IPS-20b (cell line): ENCODE results near the gene ADORA1.

Source experiments
- H3K27ac ChIP-seq: one replicate; pipeline ENCODE4 v1.5.1; 2013; ENCODE audit warnings: low read length
- H3K27me3 ChIP-seq: 2 replicates; pipeline ENCODE4 v1.6.1; 2013; ENCODE audit warnings: mild to moderate bottlenecking, low read length, inconsistent platforms; ENCODE audit not compliant: insufficient read depth
- H3K36me3 ChIP-seq: 2 replicates; pipeline ENCODE4 v1.6.1; 2013; ENCODE audit warnings: low read depth, mild to moderate bottlenecking, inconsistent platforms, low read length, moderate library complexity; ENCODE audit not compliant: insufficient read depth
- H3K4me1 ChIP-seq: 2 replicates; pipeline ENCODE4 v1.6.1; 2013; ENCODE audit warnings: mild to moderate bottlenecking, control low read depth, inconsistent platforms, low read length, moderate library complexity; ENCODE audit not compliant: insufficient read depth
- H3K4me3 ChIP-seq: 2 replicates; pipeline ENCODE4 v1.5.1; 2013; ENCODE audit warnings: mild to moderate bottlenecking, low read length, inconsistent platforms
- H3K9ac ChIP-seq: 2 replicates; pipeline ENCODE4 v1.6.1; 2013; ENCODE audit warnings: low read depth, mild to moderate bottlenecking, inconsistent platforms, low read length, moderate library complexity
- H3K9me3 ChIP-seq: 2 replicates; pipeline ENCODE4 v1.6.1; 2013; ENCODE audit warnings: mild to moderate bottlenecking, low read depth, low read length, inconsistent platforms; ENCODE audit not compliant: insufficient read depth

Gene ADORA1

DNA sequence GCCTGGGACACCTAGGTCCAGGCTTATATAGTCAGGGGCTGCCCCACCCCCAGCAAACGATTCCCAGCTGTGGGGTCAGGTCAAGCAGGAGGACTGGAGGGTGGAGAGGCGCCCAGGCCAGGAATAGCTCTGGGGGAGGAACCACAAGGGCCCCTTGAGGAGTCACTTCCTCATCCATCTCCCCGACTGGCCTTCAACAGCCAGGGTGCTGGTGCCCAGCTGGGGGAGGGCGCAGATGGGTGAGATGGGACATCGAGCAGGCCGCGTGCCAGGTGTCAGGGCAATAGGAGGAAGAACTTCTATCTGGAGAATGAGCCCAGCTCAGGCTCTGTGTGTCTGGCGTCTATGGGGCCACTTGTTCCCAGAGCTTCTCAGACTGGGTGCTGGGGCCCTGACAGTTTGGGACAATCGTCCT is 48.3 kb downstream of the ADORA1 start:
- H3K9me3 ChIP-seq: no peaks in the 10 kb centered on the region
- H3K36me3 ChIP-seq: no peaks in the 10 kb centered on the region
- H3K27me3 ChIP-seq: no peaks in the 10 kb centered on the region; the same call in 1 of the 2 replicates
- no peak overlapping the region for H3K9ac ChIP-seq
- H3K27ac ChIP-seq: no peak overlapping the region
- no peak overlapping the region for H3K4me3 ChIP-seq
- H3K4me1 ChIP-seq: peaks cover 5% of the 10 kb centered on the region; the same call in 1 of the 2 replicates

DNA sequence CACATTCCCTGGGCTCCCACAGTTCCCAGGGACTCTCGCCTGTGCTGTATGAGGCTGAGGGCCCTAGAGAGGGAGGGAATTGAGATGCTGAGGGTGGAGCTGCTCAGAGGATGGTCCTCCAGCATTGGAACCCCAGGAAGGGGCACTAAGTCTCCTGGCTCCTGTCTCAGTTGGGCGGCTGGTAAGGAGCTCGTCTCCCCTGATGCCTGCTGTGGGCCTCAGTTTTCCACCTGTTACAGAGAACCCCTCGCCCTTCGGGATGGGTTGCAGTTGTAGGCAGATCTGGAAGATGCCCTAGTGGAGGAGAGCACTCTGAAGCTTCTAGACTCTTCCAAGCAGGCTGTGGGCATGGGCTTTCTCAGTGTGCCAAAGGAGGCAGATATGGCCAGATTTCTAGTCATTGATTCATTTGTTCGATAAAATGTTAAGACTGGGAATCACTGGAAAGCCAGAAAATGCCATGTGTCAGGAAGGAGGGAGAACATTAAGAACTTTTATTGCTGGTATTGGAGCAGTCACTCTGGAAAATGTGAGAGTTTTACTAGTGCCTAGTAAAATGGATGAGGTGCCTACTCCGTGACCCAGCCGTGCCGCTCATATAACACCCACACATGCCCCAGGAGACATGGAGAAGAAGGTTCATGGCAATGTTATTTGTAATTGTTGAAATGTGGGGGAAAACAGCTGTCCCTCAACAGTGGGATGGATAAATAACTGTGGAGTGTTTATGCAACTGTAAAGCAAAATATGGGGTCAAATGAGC is 48.9 kb downstream of the ADORA1 start:
- H3K4me3 ChIP-seq: no peak overlapping the region
- H3K27ac ChIP-seq: no peak overlapping the region
- no peak overlapping the region for H3K9ac ChIP-seq
- peaks cover 5% of the 10 kb centered on the region; the same call in 1 of the 2 replicates for H3K4me1 ChIP-seq
- no peaks in the 10 kb centered on the region for H3K9me3 ChIP-seq
- no peaks in the 10 kb centered on the region for H3K36me3 ChIP-seq
- H3K27me3 ChIP-seq: no peaks in the 10 kb centered on the region; the same call in 1 of the 2 replicates

GRCh38 chr1:203177036-203177405 is 49.5 kb downstream of the ADORA1 start:
- H3K27me3 ChIP-seq: no peaks in the 10 kb centered on the region; the same call in 1 of the 2 replicates
- H3K4me3 ChIP-seq: no peak overlapping the region
- no peak overlapping the region for H3K9ac ChIP-seq
- no peak overlapping the region for H3K27ac ChIP-seq
- peaks cover 5% of the 10 kb centered on the region; the same call in 1 of the 2 replicates for H3K4me1 ChIP-seq
- H3K36me3 ChIP-seq: no peaks in the 10 kb centered on the region
- no peaks in the 10 kb centered on the region for H3K9me3 ChIP-seq

DNA sequence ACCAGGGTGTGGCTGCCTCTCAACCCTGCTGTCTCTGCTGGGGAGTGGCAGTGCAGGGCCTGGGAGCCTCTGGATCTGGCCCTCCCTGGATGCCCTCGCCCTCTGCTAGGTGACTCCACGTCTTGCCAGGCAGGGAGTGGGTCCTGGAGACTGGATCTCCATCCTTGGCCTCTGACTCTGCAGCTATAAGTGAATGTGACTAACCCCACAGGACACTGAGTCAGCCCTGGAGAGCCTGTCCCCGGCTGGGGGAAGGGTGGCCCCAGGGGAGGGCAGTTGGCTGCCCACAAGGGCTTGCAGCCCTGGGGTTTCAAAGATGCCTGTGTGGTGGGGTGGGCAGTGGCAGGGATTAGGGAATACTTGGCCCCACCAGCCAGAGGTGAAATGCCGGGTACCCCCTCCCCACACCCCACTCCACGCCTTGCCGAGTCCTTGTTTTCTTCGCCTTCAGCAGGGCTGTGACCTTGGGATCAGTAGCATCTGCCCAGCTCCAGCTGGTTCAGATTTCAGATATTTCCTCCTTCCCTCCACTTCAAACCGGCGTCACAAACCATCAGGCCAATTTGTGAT is 50.0 kb downstream of the ADORA1 start:
- H3K4me3 ChIP-seq: no peak overlapping the region
- peaks cover 5% of the 10 kb centered on the region; the same call in 1 of the 2 replicates for H3K4me1 ChIP-seq
- no peaks in the 10 kb centered on the region for H3K36me3 ChIP-seq
- no peak overlapping the region for H3K9ac ChIP-seq
- no peaks in the 10 kb centered on the region for H3K9me3 ChIP-seq
- H3K27me3 ChIP-seq: no peaks in the 10 kb centered on the region; the same call in 1 of the 2 replicates
- no peak overlapping the region for H3K27ac ChIP-seq

DNA sequence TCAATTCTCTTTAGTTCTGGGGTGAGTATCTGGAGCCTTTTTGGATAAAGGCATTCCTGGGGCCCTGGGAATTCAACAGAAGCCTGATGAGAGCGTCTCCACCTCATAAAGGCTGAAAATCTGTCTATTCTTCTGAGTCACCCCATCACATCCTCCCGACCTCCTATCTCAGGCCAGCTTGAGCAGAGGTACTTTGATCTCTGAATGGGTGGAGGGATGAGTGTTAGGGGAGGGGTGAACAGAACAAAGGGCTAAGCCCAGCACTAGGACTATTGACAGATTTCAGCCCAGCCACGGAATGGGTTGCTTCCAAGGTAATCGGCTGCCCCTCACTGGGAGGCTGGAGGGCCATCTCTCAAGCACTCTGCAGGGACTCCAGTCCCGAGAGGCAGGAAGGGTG is 50.6 kb downstream of the ADORA1 start:
- Histone ChIP-seq H3K36me3 (no peaks in the 10 kb centered on the region), H3K9me3 (no peaks in the 10 kb centered on the region), H3K27ac (no peak overlapping the region), H3K9ac (no peak overlapping the region), H3K27me3 (no peaks in the 10 kb centered on the region; the same call in 1 of the 2 replicates), H3K4me1 (peaks cover 5% of the 10 kb centered on the region; the same call in 1 of the 2 replicates), H3K4me3 (no peak overlapping the region)

GRCh38 chr1:203178821-203179666 is 51.5 kb downstream of the ADORA1 start:
- Histone ChIP-seq H3K4me3 (no peak overlapping the region), H3K9ac (no peak overlapping the region), H3K9me3 (no peaks in the 10 kb centered on the region), H3K27me3 (no peaks in the 10 kb centered on the region; the same call in 1 of the 2 replicates), H3K27ac (no peak overlapping the region), H3K4me1 (peaks cover 5% of the 10 kb centered on the region; the same call in 1 of the 2 replicates), H3K36me3 (no peaks in the 10 kb centered on the region)

DNA sequence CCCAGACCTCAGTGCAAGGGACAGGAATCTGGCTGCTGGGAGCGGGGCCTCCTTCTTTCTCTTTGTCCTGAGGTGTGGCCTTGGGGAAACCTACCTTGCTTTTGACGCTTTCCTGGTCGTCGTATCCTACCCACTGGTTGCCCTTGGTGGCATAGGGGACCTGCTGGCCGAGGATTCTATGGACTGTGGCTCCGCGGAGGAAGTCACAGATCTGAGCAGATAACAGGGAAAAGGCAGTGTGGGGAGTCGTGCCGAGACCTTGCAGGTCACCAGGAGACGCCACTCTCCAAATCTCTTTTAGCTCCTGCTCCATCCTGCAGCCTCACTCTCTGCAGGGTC is 52.1 kb downstream of the ADORA1 start:
- H3K9ac ChIP-seq: no peak overlapping the region
- no peaks in the 10 kb centered on the region; the same call in 1 of the 2 replicates for H3K27me3 ChIP-seq
- H3K27ac ChIP-seq: no peak overlapping the region
- no peaks in the 10 kb centered on the region for H3K36me3 ChIP-seq
- no peak overlapping the region for H3K4me3 ChIP-seq
- H3K4me1 ChIP-seq: peaks cover 5% of the 10 kb centered on the region; the same call in 1 of the 2 replicates
- no peaks in the 10 kb centered on the region for H3K9me3 ChIP-seq

DNA sequence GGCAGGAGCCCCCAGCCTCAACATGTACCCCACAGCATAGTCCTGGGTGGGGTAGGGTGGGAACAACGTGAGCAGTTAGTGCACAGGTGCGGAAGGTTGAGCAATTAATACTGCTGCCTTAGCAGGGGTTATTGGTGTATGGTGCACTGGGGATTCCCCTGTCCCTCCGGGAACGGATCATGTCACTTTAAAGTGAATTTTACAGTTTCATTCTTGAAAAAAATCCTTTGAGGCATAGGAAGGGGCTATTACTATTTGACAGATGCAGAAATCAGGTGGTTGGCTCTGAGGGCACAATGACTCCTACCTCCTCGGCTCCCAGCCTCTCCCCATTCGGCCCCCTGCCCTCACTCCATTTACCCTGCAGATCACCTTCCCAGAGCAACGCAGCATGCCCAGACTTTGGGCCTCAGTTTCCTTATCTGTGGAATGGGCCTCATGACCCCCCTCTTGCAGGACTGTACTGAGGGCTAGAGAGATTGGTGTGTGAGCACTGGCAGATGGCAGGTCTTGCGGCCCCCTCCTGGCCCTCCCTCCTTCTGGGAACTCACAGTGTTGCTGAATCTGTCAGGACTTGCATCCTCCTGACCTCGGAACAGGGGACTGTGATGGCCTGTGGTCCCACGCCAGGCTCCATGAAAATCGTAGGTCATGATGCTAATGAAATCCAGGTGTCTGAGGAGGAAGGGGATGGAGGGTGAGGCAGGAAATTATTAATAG is 53.2 kb downstream of the ADORA1 start:
- Histone ChIP-seq H3K9ac (no peak overlapping the region), H3K9me3 (no peaks in the 10 kb centered on the region), H3K27me3 (no peaks in the 10 kb centered on the region; the same call in 1 of the 2 replicates), H3K4me3 (no peak overlapping the region), H3K36me3 (no peaks in the 10 kb centered on the region), H3K4me1 (peaks cover 8% of the 10 kb centered on the region; the same call in 1 of the 2 replicates), H3K27ac (no peak overlapping the region)

GRCh38 chr1:203181586-203182386 is 54.3 kb downstream of the ADORA1 start:
- H3K4me3 ChIP-seq: no peak overlapping the region
- H3K36me3 ChIP-seq: no peaks in the 10 kb centered on the region
- peaks cover 18% of the 10 kb centered on the region for H3K4me1 ChIP-seq
- H3K27ac ChIP-seq: no peak overlapping the region
- H3K27me3 ChIP-seq: no peaks in the 10 kb centered on the region; the same call in 1 of the 2 replicates
- no peak overlapping the region for H3K9ac ChIP-seq
- H3K9me3 ChIP-seq: no peaks in the 10 kb centered on the region

GRCh38 chr1:203182387-203182953 is 54.9 kb downstream of the ADORA1 start:
- H3K9me3 ChIP-seq: no peaks in the 10 kb centered on the region
- peaks cover 23% of the 10 kb centered on the region for H3K4me1 ChIP-seq
- H3K36me3 ChIP-seq: no peaks in the 10 kb centered on the region
- no peak overlapping the region for H3K9ac ChIP-seq
- no peak overlapping the region for H3K27ac ChIP-seq
- no peaks in the 10 kb centered on the region; the same call in 1 of the 2 replicates for H3K27me3 ChIP-seq
- H3K4me3 ChIP-seq: no peak overlapping the region
